ENCODE data around the gene CIP2A.

Gene CIP2A

GRCh38 chr3:108507902-108508301, 81.3 kb downstream of the CIP2A start:
- no peak overlapping the region for H3K4me3 ChIP-seq (ENCODE audit: low read depth, low read length)
- H3K27me3 ChIP-seq (ENCODE audit: control insufficient read depth, insufficient read depth, low read length), result no peaks in the 10 kb centered on the region

DNA sequence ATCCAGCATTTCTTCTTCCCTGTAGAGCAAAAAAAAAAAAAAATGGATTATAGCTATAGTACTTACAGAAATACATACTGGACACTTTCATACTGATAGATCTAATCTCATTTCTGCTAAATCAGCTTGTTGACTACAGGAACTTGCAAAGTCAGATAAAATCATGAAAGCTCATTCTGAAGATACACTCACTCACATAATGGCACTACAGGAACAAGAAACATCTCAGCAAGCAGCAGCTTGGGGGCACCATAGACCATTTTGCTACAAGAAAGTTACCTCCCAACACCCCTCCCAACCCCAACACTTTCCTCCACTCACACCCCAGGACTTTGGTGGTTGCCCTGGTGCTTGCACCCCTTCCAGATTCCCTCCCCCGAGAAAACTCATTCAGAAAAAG, 83.4 kb downstream of the CIP2A start:
- Histone ChIP-seq H3K4me3 (ENCODE audit: low read depth, low read length) (no peak overlapping the region), H3K36me3 (ENCODE audit: control insufficient read depth, insufficient read depth, low read length) (no peaks in the 10 kb centered on the region), H3K4me1 (ENCODE audit: control insufficient read depth, insufficient read depth, low read length) (peaks cover 5% of the 10 kb centered on the region), H3K9ac (ENCODE audit: low read depth, low read length) (no peak overlapping the region), H3K9me3 (ENCODE audit: control insufficient read depth, insufficient read depth, low read length) (no peaks in the 10 kb centered on the region), H3K27me3 (ENCODE audit: control insufficient read depth, insufficient read depth, low read length) (no peaks in the 10 kb centered on the region)

More at GRCh38 chr3:108507902-108508301, 81.3 kb downstream of the CIP2A start:
- H3K36me3 ChIP-seq (ENCODE audit: control insufficient read depth, insufficient read depth, low read length), result no peaks in the 10 kb centered on the region
- H3K9me3 ChIP-seq (ENCODE audit: control insufficient read depth, insufficient read depth, low read length), result no peaks in the 10 kb centered on the region
- H3K4me1 ChIP-seq (ENCODE audit: control insufficient read depth, insufficient read depth, low read length), result peaks cover 5% of the 10 kb centered on the region
- H3K9ac ChIP-seq (ENCODE audit: low read depth, low read length), result no peak overlapping the region

- Histone ChIP-seq H3K36me3 (ENCODE audit: control insufficient read depth, insufficient read depth, low read length) (no peaks in the 10 kb centered on the region), H3K9ac (ENCODE audit: low read depth, low read length) (no peak overlapping the region), H3K4me1 (ENCODE audit: control insufficient read depth, insufficient read depth, low read length) (peaks cover 5% of the 10 kb centered on the region), H3K4me3 (ENCODE audit: low read depth, low read length) (no peak overlapping the region), H3K27me3 (ENCODE audit: control insufficient read depth, insufficient read depth, low read length) (no peaks in the 10 kb centered on the region), H3K9me3 (ENCODE audit: control insufficient read depth, insufficient read depth, low read length) (no peaks in the 10 kb centered on the region)
Observed at GRCh38 chr3:108503722-108504121, 85.5 kb downstream of the CIP2A start.

DNA sequence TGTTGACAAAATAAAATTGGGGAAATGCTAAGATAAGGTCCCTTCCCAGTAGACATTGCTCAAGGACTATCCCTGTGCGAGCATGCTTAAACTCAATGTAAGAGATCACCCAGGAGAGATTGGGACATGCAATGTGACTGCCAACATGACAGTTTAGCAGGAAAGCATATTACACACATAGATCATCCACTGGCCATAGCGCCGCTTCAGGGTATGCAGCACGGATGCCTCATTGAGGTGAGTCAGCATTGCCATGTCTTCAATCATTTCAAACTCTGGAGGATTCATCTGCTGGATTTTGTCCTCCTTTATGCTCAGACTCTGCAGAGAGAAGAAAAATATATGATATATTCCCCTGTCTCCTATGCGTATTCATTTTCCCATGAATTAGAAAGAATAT, 87.7 kb downstream of the CIP2A start:
- Histone ChIP-seq H3K27me3 (ENCODE audit: control insufficient read depth, insufficient read depth, low read length) (no peaks in the 10 kb centered on the region), H3K36me3 (ENCODE audit: control insufficient read depth, insufficient read depth, low read length) (no peaks in the 10 kb centered on the region), H3K9ac (ENCODE audit: low read depth, low read length) (no peak overlapping the region)

GRCh38 chr3:108500728-108501127, 88.5 kb downstream of the CIP2A start:
- Histone ChIP-seq H3K36me3 (ENCODE audit: control insufficient read depth, insufficient read depth, low read length) (no peaks in the 10 kb centered on the region), H3K4me3 (ENCODE audit: low read depth, low read length) (no peak overlapping the region), H3K4me1 (ENCODE audit: control insufficient read depth, insufficient read depth, low read length) (no peaks in the 10 kb centered on the region), H3K9me3 (ENCODE audit: control insufficient read depth, insufficient read depth, low read length) (no peaks in the 10 kb centered on the region), H3K9ac (ENCODE audit: low read depth, low read length) (no peak overlapping the region), H3K27me3 (ENCODE audit: control insufficient read depth, insufficient read depth, low read length) (no peaks in the 10 kb centered on the region)

More for the DNA sequence above, 87.7 kb downstream of the CIP2A start:
- H3K4me3 ChIP-seq (ENCODE audit: low read depth, low read length), result no peak overlapping the region
- H3K4me1 ChIP-seq (ENCODE audit: control insufficient read depth, insufficient read depth, low read length), result no peaks in the 10 kb centered on the region
- H3K9me3 ChIP-seq (ENCODE audit: control insufficient read depth, insufficient read depth, low read length), result no peaks in the 10 kb centered on the region
